ENCODE results near the gene ART4.

DNA sequence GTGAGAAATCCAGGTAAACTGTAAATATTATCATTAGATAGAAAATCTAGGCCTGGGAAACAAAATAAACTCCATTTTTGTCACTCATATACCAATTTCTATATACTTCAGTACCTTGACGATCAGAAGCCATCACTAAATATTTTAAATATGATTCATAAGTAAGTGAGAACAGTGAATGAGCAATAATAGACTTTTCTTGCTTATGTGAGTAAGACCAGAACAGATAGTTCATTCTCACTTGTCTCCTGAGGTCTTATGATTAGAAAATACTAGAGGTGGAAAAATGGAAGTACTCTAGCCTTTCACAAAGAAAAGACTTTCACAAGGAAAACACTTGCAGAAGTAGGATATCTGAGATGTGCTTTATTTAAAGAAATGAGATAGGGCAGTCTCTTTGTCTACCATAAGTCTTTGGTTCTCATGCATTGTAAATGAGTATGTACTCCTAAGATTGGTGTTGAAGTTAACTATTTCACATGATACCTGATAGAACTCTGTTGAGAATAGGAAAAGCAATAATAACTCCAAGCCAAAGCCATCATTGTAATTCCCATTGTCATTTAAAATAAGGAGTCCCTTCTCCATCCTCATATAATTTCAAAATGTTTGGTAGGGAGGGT is 19.2 kb downstream of the ART4 start:
- TF ChIP-seq, protein P1, sequence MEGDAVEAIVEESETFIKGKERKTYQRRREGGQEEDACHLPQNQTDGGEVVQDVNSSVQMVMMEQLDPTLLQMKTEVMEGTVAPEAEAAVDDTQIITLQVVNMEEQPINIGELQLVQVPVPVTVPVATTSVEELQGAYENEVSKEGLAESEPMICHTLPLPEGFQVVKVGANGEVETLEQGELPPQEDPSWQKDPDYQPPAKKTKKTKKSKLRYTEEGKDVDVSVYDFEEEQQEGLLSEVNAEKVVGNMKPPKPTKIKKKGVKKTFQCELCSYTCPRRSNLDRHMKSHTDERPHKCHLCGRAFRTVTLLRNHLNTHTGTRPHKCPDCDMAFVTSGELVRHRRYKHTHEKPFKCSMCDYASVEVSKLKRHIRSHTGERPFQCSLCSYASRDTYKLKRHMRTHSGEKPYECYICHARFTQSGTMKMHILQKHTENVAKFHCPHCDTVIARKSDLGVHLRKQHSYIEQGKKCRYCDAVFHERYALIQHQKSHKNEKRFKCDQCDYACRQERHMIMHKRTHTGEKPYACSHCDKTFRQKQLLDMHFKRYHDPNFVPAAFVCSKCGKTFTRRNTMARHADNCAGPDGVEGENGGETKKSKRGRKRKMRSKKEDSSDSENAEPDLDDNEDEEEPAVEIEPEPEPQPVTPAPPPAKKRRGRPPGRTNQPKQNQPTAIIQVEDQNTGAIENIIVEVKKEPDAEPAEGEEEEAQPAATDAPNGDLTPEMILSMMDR (conservative IDR thresholded peaks at IDR 0.05) = no peak
- TF ChIP-seq ZFX (IDR thresholded peaks at IDR 0.05) = no peak
